LNCAP (cell line): Measurements from ENCODE around the gene GALNT13.
A peak's percentile ranks its signal among the peaks of the same experiment; 100 is the strongest.

Experiments
- TF ChIP-seq, protein P1 (sequence below): fragments of 450-650 bp; IDR thresholded peaks from 2 replicates; pipeline ENCODE4 v1.5.1; 2017; ENCODE audit warnings: mild to moderate bottlenecking

GALNT13 gene

DNA sequence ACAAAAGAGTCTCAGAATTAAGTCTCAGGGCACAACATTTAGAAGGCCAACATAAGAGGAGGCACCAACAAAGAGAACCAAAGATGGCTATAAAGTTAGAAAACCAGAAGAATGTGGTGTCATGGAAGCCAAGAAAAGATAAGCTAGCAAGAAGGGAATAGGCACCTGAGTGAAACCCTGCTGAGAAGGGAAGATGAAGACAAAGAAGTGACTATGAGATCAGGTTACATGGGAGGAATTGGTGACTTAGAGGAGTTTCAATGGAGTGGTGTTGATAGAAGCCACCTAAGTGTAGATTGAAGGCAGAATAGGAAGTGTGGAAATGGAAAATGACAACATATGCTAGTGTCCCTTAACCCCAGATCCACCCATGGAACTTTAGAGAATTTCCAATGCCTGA, 499.2 kb downstream of the GALNT13 start:
- TF ChIP-seq, protein P1, sequence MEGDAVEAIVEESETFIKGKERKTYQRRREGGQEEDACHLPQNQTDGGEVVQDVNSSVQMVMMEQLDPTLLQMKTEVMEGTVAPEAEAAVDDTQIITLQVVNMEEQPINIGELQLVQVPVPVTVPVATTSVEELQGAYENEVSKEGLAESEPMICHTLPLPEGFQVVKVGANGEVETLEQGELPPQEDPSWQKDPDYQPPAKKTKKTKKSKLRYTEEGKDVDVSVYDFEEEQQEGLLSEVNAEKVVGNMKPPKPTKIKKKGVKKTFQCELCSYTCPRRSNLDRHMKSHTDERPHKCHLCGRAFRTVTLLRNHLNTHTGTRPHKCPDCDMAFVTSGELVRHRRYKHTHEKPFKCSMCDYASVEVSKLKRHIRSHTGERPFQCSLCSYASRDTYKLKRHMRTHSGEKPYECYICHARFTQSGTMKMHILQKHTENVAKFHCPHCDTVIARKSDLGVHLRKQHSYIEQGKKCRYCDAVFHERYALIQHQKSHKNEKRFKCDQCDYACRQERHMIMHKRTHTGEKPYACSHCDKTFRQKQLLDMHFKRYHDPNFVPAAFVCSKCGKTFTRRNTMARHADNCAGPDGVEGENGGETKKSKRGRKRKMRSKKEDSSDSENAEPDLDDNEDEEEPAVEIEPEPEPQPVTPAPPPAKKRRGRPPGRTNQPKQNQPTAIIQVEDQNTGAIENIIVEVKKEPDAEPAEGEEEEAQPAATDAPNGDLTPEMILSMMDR, result no peak

DNA sequence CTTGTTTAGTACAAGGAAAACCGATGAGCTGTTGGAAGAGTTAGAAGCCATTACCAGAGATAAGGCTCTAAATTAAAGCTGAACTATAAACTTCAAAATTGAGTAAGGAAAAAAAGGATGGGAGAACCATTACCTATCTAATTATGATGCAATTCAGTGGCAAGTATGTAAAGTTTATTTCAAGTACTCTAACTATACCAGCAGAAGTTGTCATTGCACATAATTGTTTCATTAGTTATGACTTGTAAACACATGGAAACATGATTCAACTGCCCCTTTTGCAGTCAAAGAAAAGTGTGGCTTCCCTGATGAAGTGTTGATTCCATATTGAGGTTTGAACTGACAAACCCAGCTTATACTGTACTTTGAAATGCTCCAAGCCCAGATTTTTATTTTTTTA, 502.7 kb downstream of the GALNT13 start:
- TF ChIP-seq, protein P1, result no peak

DNA sequence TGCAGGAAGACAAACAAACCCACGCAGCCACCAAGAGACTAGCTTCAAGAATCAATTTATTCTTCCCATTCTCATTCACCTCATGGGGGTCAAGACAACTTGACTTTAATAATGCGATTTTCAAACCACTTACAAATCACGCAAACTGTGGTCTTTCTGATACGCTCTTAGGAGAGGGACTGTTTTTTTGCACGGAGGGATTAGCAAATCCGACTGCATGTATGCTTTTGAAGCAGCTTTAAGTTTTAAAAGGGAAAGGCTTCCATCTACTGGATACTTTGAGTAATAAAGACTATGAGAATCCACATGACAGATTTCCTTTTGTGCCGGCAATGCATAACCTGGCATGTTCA, 503.8 kb downstream of the GALNT13 start:
- TF ChIP-seq, protein P1, result peak; percentile 48

DNA sequence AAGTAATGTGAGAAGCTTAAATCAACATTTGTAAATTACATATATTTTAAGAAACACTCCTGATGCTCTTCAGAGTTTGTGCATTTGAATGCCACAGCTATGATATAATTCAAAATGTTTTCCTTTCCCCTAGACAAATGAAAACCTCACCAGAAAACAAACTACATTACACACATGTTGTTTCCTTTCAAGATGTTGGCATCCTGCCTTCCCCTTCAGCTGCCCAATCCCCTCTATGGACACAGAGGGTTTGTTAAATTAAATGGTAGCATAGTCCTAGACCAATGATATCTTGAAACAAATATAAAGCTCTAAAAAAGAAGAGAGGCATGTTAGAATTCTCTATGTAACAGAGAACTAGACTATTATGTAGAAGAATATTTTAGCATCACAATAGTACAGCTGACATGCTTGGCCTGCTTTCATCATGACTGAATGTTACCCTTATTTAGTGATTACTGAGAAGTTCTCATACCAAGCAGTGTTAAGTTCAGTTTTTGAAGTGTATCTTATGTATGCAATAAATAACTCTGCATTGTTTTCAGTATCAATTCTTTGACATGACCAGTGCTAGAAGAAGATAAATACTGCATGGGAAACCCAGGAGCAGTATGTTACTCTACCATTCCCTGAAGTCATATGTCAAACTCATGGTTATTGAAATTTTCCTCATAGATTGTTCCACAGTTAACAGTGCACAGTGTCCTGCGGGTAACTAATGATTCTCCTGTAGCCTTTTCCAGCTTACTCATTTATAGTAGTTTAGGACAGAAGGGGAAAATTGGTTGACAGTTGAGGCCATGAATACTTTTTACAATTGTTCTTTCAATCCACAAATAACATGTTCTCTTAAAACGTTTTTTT, 510.4 kb downstream of the GALNT13 start:
- TF ChIP-seq, protein P1, result no peak

DNA sequence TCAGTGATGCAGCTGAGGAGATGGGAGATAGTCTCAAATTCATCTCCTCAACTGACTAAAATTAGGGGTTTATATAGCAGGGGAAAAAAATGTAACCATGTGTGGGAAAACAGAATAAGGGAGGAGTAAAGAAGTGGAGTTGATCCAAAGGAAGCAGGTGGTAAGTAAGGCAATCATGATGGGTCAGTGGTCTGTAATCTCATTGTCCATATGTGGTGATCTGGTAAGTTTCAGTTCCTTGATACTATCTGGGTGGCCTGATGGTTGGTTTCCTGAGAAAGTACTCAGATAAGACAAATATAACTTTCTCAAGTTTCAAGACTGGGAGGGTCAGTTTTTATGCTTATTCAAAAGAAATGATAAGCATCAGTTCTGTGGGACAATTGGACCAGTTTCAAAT, 514.5 kb downstream of the GALNT13 start:
- TF ChIP-seq, protein P1, result no peak

DNA sequence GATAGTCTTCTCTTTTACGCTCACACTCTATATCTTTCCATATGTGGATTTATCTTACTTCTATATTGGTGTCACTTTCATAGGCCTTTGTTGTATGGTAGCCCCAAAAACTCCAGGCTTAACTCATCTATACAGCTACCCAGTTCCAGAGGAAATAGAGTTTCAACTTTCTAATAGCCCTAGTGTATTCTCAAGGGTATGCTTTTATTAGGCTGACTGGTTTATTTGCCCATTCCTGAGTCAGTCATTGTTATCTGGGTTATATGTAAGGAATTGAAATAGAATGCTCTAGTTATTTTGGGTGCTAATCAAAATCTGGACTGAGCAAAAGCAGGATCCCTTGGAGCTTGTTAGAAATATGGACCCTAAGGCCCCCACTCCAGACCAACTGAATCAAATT, 519.3 kb downstream of the GALNT13 start:
- TF ChIP-seq, protein P1, result no peak

DNA sequence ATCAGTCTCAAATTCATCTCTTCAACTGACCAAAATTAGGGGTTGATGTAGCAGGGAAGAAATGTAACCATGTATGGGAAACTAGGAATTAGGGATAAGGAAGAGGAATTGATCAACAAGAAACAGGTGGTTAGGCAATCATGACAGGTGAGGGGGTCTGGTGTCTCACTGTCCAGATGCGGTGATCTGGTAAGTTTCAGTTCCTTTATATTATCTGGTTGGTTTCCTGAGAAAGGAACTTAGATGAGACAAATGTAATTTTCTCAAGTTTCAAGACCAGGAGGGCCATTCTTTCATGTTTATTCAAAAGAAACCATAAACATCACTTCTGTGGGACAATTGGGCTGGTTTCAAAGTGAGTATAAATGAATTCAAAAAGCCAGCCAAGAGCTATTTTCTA, 520.5 kb downstream of the GALNT13 start:
- TF ChIP-seq, protein P1, result no peak
